ENCODE data around the gene PRSS23.

- TF ChIP-seq ZNF565 (CRISPR knock-in tag; conservative IDR thresholded peaks at IDR 0.05; ENCODE audit: low read depth) (no peak), RARB (CRISPR knock-in tag; IDR thresholded peaks at IDR 0.05) (no peak)
These were observed 9.9 kb downstream of the PRSS23 start for GRCh38 chr11:86810288-86810687.

Data from SK-N-SH treated with all-trans-retinoic acid at 6 μM for 48 hours (cell line).